PC-9 (cell line): Measurements from ENCODE around the gene FOXC1.

Source experiments
- CTCF ChIP-seq: fragments of 200-600 bp; sonication (generic); conservative IDR thresholded peaks from 2 replicates; pipeline ENCODE4 v1.6.1; 2017; ENCODE audit warnings: mixed run types, antibody characterized with exemption, mild to moderate bottlenecking, moderate library complexity
- EZH2 ChIP-seq: fragments of 200-600 bp; sonication (generic); IDR thresholded peaks from 2 replicates; pipeline ENCODE4 v1.8.0; 2017; ENCODE audit warnings: antibody characterized with exemption, low read depth

- TF ChIP-seq CTCF (no peak), EZH2 (no peak)
Observed at GRCh38 chr6:1607516-1608221, 2.0 kb upstream of the FOXC1 start.
